GM12878 (cell line): ENCODE measurements around the gene PPP1R13L. TPM values are rescaled to one million over a fixed set of nuclear protein-coding genes. Genes with fewer than 3 reads are reported as not detected.

ENCODE experiments used
- ATAC-seq: fragments of 200-7000 bp; cut with Tn5 transposase; 3 replicates; pipeline ENCODE4 v1.9.1; 2020; ENCODE audit warnings: mild to moderate bottlenecking, moderate library complexity
- BruUV-seq: library from RNA; stranded (reverse); fragments of 400-500 nt; replicated peaks from 2 replicates; lab custom pipeline; 2021; lab: Mats Ljungman, UMichigan
- CTCF ChIA-PET: fragments of 300-600 bp; sonication (Branson Sonifier 250); formaldehyde crosslinking; extraction: SDS; loops from one replicate; lab custom pipeline; 2021; ENCODE audit warnings: inconsistent platforms; lab: Yijun Ruan, JAX
- POLR2A ChIA-PET: fragments of 350-600 bp; formaldehyde crosslinking; extraction: SDS; loops from one replicate; lab custom pipeline; 2021; ENCODE audit warnings: inconsistent platforms; lab: Charles Lee
- RAD21 ChIA-PET: fragments of 300-600 bp; sonication (Branson Sonifier 250); formaldehyde crosslinking; loops from one replicate; lab custom pipeline; 2023; ENCODE audit warnings: antibody characterized with exemption; ENCODE audit not compliant: unreplicated experiment; lab: Charles Lee
- SMC1A ChIA-PET: fragments of 300-600 bp; sonication (Branson Sonifier 250); formaldehyde crosslinking; loops from one replicate; lab custom pipeline; 2023; ENCODE audit not compliant: unreplicated experiment, uncharacterized antibody; lab: Charles Lee
- DNase-seq: peaks from one replicate; pipeline ENCODE4 v3.0.0-alpha.2; 2011; ENCODE audit warnings: low read depth, low spot score
- FAIRE-seq: peaks from 3 replicates; lab custom pipeline; 2011; peaks lifted over from hg19 to GRCh38; lab: Jason Lieb, UNC
- H2AFZ ChIP-seq: 2 replicates; pipeline ENCODE4 v1.6.0; 2011; ENCODE audit warnings: low read depth, low read length, control low read depth; ENCODE audit not compliant: control insufficient read depth
- H3K27ac ChIP-seq: 2 replicates; pipeline ENCODE4 v1.5.1; 2011; ENCODE audit warnings: control low read depth; ENCODE audit not compliant: control insufficient read depth, insufficient read depth
- H3K27me3 ChIP-seq, 2 experiments: replicated peaks in 1 of 2; 2 replicates each; pipeline versions ENCODE4 v1.6.0 to v1.6.1; 2011; ENCODE audit warnings: low read length in 1 of 2; ENCODE audit not compliant: control insufficient read depth in 2 of 2, insufficient read depth in 2 of 2
- H3K36me3 ChIP-seq, 2 experiments: 2 replicates each; pipeline ENCODE4 v1.5.1; 2011; ENCODE audit warnings: low read length in 1 of 2; ENCODE audit not compliant: control insufficient read depth in 2 of 2, insufficient read depth in 2 of 2
- H3K4me1 ChIP-seq: 2 replicates; pipeline ENCODE4 v1.6.1; 2011; ENCODE audit warnings: mild to moderate bottlenecking, low read length, moderate library complexity, mixed read lengths; ENCODE audit not compliant: control insufficient read depth, insufficient read depth
- H3K4me2 ChIP-seq: 2 replicates; pipeline ENCODE4 v1.6.0; 2011; ENCODE audit warnings: control low read depth; ENCODE audit not compliant: control insufficient read depth, insufficient read depth
- H3K4me3 ChIP-seq: fragments of 200-600 bp; sonication (generic); 2 replicates; pipeline ENCODE4 v1.5.1; 2016
- H3K79me2 ChIP-seq: 2 replicates; pipeline ENCODE4 v1.6.0; 2011; ENCODE audit warnings: low read length; ENCODE audit not compliant: control insufficient read depth, insufficient read depth
- H3K9ac ChIP-seq: 2 replicates; pipeline ENCODE4 v1.8.0; 2011; ENCODE audit warnings: low read length, control low read depth, mixed read lengths; ENCODE audit not compliant: control insufficient read depth, insufficient read depth
- H3K9me3 ChIP-seq: replicated peaks from 3 replicates; pipeline ENCODE4 v1.5.1; 2011; ENCODE audit warnings: mild to moderate bottlenecking, low read length; ENCODE audit not compliant: control insufficient read depth, insufficient read depth
- H4K20me1 ChIP-seq: 2 replicates; pipeline ENCODE4 v1.6.0; 2011; ENCODE audit not compliant: control insufficient read depth, insufficient read depth
- BCL11A ChIP-seq: IDR thresholded peaks from 2 replicates; pipeline ENCODE4 v1.6.1; 2011; ENCODE audit warnings: low read depth, low read length
- MYC ChIP-seq: IDR thresholded peaks from 2 replicates; pipeline ENCODE4 v1.6.1; 2011; ENCODE audit warnings: mild to moderate bottlenecking, low read length, moderate library complexity, inconsistent platforms; ENCODE audit not compliant: insufficient read depth, insufficient replicate concordance, insufficient read length, severe bottlenecking
- NBN ChIP-seq: fragments of 450-650 bp; IDR thresholded peaks from 2 replicates; pipeline ENCODE4 v1.6.1; 2016
- NFYB ChIP-seq: IDR thresholded peaks from 2 replicates; pipeline ENCODE4 v1.6.1; 2011; ENCODE audit warnings: low read depth, mild to moderate bottlenecking, low read length, improper control_type of control experiment, moderate library complexity; ENCODE audit not compliant: insufficient read depth
- PAX5 ChIP-seq: IDR thresholded peaks from 2 replicates; pipeline ENCODE4 v1.6.1; 2011; ENCODE audit warnings: low read depth, low read length, borderline replicate concordance
- POU2F2 ChIP-seq: IDR thresholded peaks from 3 replicates; pipeline ENCODE4 v1.6.1; 2011; ENCODE audit warnings: low read depth, mild to moderate bottlenecking, low read length, borderline replicate concordance
- SMARCA5 ChIP-seq: fragments of 450-650 bp; IDR thresholded peaks from 2 replicates; pipeline ENCODE4 v1.6.1; 2017; ENCODE audit warnings: mild to moderate bottlenecking
- SREBF2 ChIP-seq: IDR thresholded peaks from 2 replicates; pipeline ENCODE4 v1.6.1; 2012; ENCODE audit warnings: mild to moderate bottlenecking, low read length
- STAT1 ChIP-seq: fragments of 450-650 bp; conservative IDR thresholded peaks from 2 replicates; pipeline ENCODE4 v1.6.1; 2014; ENCODE audit warnings: antibody characterized with exemption, mild to moderate bottlenecking
- ZNF622 ChIP-seq: fragments of 450-650 bp; IDR thresholded peaks from 2 replicates; pipeline ENCODE4 v1.6.1; 2017; ENCODE audit warnings: mild to moderate bottlenecking, inconsistent platforms
- WGBS: methylation state at CpG from one replicate; pipeline ENCODE4 v1.1.6; 2016; ENCODE audit warnings: low lambda C conversion rate; ENCODE audit not compliant: insufficient replicate concordance, insufficient coverage; ENCODE audit errors: missing lambda C conversion rate; 5-methylcytosine and 5-hydroxymethylcytosine counted together
- in situ Hi-C: fragments of 300-500 bp; cut with MboI; formaldehyde crosslinking; loops from 9 replicates; pipeline ENCODE4 v1.14.3; 2018; ENCODE audit warnings: mixed read lengths
- intact Hi-C: fragments of 100-400 bp; cut with micrococcal nuclease; formaldehyde crosslinking; loops from one replicate; pipeline ENCODE4 v1.14.2; 2022; ENCODE audit not compliant: unreplicated experiment
- polyA plus RNA-seq, 11 experiments: library from polyadenylated mRNA; depleted of rRNA in 4 of 11; unstranded in 6 of 11; stranded (reverse) in 5 of 11; fragments of >200 nt; fragmentation: Nextera tagmentation in 4 of 11; fragmentation: Illumina TruSeq in 1 of 11; extraction: Ambion mirVana in 4 of 11; extraction: Trizol in 1 of 11; gene quantifications; 1 replicate in 1 of 11; 2 replicates in 10 of 11; pipeline versions ENCODE4 v1.2.1 to v1.2.3, GENCODE V29; 2011 to 2016; ENCODE audit warnings: inconsistent platforms in 2 of 11, missing spikeins in 2 of 11, low read depth in 1 of 11
- total RNA-seq, 4 experiments: library from RNA; depleted of rRNA in 3 of 4; stranded (reverse); fragments of >200 nt in 3 of 4; fragmentation: Illumina TruSeq in 1 of 4; extraction: Trizol in 1 of 4; gene quantifications; 2 replicates each; pipeline versions ENCODE4 v1.2.1 to v1.2.3, GENCODE V29; 2013 to 2021
- TF ChIP-seq, protein P1 (sequence below): fragments of 450-650 bp; IDR thresholded peaks from 2 replicates; pipeline ENCODE4 v1.6.1; 2017; ENCODE audit warnings: mild to moderate bottlenecking, moderate library complexity

Gene PPP1R13L
- total and polyA plus RNA-seq, 10 of the 15 experiments (the other 5 are each of a cell fraction or from before 2014, with no cell fraction given), result 0.40 to 10.0 (median 2.5) TPM

DNA sequence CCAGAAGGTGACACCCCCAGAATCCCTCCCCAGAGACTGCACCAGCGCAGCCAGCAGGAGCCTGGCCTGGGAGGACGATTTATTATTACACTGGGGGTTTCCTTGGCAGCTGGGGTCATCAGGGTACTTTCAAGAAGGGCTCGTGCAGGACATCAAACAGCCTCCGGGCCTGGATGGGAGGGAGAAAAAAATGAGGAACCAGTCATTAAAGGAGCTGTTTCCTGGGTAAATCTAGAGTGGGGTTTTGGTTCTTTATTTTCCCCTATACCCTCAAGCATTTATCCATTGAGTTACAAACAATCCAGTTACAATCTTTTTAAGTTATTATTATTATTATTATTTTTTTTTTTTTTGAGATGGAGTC, 4.7 kb upstream of the PPP1R13L start:
- intact Hi-C loops, result loop anchor here (10.0 kb wide), 1 partner anchor 235 kb away; no protein-coding TSS in a partner anchor
- Histone ChIP-seq H4K20me1 (no peaks in the 10 kb centered on the region), H3K36me3 (peaks cover 2 to 7% of the 10 kb centered on the region in 2 experiments; a peak in 3 of 4 replicates), H3K79me2 (peaks cover 7% of the 10 kb centered on the region), H3K4me1 (no peaks in the 10 kb centered on the region; the same call in none of the 2 replicates), H3K27ac (no peak overlapping the region), H3K27me3 (no peaks in the 10 kb centered on the region), H3K9ac (no peak overlapping the region), H3K4me3 (no peak overlapping the region), H3K9me3 (no peaks in the 10 kb centered on the region), H3K4me2 (no peak overlapping the region), H2AFZ (no peak overlapping the region)
- ChIA-PET SMC1A (interaction anchor here (0.6 kb wide), 1 partner anchor 127 kb away, joined by 4 read pairs; no protein-coding TSS in a partner anchor), POLR2A (interaction anchor here (0.8 kb wide), 1 partner anchor 10 kb away, joined by 3 read pairs; no protein-coding TSS in a partner anchor), CTCF (no interaction called here), RAD21 (interaction anchor here (1.2 kb wide), 1 partner anchor 69 kb away, joined by 4 read pairs; no protein-coding TSS in a partner anchor)
- ATAC-seq (no peak), FAIRE-seq (no peak), DNase-seq (no peak)
- 28% methylated on average over 4 of the region's 4 CpGs for WGBS
- no TSS peak for BruUV-seq
- TF ChIP-seq, protein P1, sequence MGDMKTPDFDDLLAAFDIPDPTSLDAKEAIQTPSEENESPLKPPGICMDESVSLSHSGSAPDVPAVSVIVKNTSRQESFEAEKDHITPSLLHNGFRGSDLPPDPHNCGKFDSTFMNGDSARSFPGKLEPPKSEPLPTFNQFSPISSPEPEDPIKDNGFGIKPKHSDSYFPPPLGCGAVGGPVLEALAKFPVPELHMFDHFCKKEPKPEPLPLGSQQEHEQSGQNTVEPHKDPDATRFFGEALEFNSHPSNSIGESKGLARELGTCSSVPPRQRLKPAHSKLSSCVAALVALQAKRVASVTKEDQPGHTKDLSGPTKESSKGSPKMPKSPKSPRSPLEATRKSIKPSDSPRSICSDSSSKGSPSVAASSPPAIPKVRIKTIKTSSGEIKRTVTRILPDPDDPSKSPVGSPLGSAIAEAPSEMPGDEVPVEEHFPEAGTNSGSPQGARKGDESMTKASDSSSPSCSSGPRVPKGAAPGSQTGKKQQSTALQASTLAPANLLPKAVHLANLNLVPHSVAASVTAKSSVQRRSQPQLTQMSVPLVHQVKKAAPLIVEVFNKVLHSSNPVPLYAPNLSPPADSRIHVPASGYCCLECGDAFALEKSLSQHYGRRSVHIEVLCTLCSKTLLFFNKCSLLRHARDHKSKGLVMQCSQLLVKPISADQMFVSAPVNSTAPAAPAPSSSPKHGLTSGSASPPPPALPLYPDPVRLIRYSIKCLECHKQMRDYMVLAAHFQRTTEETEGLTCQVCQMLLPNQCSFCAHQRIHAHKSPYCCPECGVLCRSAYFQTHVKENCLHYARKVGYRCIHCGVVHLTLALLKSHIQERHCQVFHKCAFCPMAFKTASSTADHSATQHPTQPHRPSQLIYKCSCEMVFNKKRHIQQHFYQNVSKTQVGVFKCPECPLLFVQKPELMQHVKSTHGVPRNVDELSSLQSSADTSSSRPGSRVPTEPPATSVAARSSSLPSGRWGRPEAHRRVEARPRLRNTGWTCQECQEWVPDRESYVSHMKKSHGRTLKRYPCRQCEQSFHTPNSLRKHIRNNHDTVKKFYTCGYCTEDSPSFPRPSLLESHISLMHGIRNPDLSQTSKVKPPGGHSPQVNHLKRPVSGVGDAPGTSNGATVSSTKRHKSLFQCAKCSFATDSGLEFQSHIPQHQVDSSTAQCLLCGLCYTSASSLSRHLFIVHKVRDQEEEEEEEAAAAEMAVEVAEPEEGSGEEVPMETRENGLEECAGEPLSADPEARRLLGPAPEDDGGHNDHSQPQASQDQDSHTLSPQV, result no peak
- TF ChIP-seq NFYB, result no peak
- no peak for TF ChIP-seq SREBF2
- no peak for TF ChIP-seq MYC
- no peak for TF ChIP-seq BCL11A
- no peak for TF ChIP-seq PAX5
- no peak for TF ChIP-seq POU2F2
- TF ChIP-seq STAT1, result no peak
- TF ChIP-seq NBN, result no peak
- TF ChIP-seq ZNF622, result no peak
- TF ChIP-seq SMARCA5, result no peak
- in situ Hi-C loops, result no loop called here
